Measurements from ENCODE around the gene PTPRS.

DNA sequence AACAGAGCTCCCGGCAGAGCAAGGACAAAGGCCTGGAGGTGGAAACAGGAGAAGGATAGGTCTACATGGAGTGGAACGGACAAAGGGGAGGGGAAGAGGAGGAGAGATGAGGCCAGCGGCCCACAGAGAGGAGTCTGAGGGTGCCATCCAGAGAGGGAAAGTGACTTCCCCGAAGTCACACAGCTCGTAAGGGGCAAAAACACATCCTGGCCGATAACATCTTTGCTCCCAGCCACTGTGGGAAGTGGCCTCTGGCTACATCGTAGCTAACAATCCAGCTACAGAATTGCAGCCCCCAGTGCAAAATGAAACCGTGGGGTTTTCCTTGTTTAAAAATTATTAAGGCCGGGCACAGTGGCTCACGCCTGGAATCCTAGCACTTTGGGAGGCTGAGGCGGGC is 11.5 kb downstream of the PTPRS start:
- TF ChIP-seq, protein P1, sequence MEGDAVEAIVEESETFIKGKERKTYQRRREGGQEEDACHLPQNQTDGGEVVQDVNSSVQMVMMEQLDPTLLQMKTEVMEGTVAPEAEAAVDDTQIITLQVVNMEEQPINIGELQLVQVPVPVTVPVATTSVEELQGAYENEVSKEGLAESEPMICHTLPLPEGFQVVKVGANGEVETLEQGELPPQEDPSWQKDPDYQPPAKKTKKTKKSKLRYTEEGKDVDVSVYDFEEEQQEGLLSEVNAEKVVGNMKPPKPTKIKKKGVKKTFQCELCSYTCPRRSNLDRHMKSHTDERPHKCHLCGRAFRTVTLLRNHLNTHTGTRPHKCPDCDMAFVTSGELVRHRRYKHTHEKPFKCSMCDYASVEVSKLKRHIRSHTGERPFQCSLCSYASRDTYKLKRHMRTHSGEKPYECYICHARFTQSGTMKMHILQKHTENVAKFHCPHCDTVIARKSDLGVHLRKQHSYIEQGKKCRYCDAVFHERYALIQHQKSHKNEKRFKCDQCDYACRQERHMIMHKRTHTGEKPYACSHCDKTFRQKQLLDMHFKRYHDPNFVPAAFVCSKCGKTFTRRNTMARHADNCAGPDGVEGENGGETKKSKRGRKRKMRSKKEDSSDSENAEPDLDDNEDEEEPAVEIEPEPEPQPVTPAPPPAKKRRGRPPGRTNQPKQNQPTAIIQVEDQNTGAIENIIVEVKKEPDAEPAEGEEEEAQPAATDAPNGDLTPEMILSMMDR (IDR thresholded peaks at IDR 0.05; ENCODE audit: insufficient read depth, low read length): no peak
- no peak for TF ChIP-seq GABPA (IDR thresholded peaks at IDR 0.05; ENCODE audit: low read depth)

Measured in HL-60 (cell line).